ENCODE results near the gene PRM3.
"Not testable (repeated sequence)": the region's sequence is repeated elsewhere in the genome, so short reads cannot be mapped to it uniquely, and the experiment has no call there.

Gene PRM3

DNA sequence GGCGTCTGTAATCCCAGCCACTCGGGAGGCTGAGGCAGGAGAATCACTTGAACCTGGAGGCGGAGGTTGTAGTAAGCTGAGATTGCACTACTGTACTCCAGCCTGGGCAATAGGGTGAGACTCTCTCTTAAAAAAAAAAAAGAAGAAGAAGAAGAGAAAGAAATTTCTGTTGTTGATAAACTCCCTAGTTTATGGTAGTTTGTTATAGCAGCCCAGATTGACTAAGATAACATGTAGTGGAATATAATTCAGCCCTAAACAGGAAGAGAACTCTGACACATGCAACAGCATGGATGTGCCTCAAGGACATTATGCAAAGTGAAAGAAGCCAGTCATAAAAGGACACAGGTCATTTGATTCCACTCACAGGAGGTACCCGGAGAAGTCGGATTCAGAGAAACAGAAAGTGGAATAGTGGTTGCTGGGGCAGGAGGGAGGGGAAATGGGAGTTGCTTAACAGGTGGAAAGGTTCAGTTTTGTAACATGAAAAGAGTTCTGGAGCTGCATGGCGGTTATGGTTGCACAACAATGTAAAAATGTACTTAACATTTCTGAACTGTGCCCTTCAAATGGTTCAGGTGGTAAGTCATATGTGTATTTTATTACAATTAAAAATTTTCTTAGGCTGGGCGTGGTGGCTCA is 33.7 kb upstream of the PRM3 start:
- DNase-seq (ENCODE audit: extremely low spot score, insufficient read length, low read depth), result no peak
- FAIRE-seq, result no peak

GRCh38 chr16:11306381-11306780 is 33.0 kb upstream of the PRM3 start:
- DNase-seq (ENCODE audit: extremely low spot score, insufficient read length, low read depth) (no peak), FAIRE-seq (no peak)

DNA sequence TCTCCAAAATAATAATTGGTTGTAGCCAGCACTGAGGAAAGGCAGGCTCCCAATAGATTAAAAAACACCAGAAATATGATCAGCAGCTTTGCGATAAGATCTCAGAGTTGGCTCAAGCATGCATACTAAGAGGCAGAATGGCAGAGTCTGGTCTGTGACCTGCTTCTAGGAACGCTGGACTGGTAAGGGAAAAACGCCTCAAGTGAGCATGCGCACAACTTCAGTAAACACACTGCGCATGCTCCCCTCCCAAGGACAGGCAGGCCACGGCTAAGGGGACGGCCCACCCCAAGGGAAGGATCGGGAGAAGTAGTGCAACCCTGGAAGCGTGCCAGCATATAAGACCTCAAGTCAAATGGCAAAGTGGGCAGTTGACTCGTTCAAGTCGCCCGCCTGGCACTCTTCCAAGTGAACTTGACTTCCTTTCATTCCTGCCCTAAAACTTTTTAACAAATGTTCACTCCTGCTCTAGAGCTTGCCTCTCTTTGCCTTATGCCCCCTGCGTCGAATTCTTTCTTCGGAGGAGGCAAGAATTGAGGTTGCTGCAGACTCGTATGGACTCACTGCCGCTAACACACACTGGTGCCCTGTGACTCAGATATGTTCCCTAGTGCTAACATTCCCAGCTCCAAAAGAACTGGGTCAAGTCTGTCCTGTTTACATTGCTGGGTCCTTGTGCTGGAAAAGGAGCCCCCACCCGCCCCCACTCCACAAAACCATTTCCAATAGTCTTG is 30.1 kb upstream of the PRM3 start:
- no peak for FAIRE-seq
- DNase-seq (ENCODE audit: extremely low spot score, insufficient read length, low read depth), result no peak

DNA sequence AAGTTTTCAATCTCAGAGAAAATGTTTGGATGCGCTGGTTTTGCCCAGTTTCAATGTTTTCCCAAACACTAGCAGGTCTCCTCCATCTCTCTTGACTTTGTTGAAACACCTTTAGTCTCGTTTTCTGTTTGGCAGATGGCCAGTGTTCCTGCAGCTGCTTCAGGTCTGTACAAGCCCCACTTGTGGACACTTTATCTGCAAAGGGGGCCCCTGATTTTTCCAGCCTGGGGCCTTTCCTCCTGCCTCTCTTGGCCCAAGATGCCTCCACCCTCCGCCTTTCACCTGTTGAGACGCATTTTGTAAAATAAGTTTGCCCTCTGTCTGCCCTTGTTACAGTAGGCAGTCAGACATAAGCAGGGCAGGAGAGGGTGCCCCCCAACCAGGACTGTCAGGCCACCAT is 29.5 kb upstream of the PRM3 start:
- DNase-seq (ENCODE audit: extremely low spot score, insufficient read length, low read depth) (no peak), FAIRE-seq (no peak)

GRCh38 chr16:11301645-11302501 is 28.4 kb upstream of the PRM3 start:
- no peak for DNase-seq (ENCODE audit: extremely low spot score, insufficient read length, low read depth)
- FAIRE-seq, result no peak

DNA sequence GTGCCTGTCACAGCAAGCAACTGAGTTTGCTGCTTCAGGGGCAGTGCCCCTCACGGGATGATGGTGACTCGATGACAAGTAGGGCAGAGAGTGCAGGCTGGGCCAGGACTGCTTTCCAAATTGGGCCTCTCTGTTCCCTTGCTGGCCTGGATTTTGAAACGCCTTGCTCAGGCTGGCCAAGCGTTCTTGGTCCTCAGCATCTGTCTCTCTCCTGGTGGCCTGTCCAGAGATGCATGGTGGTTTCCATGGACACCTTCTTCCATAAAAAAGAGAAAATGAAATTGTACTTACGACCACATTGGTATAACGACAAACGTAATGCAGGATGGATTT is 27.1 kb upstream of the PRM3 start:
- FAIRE-seq (no peak), DNase-seq (ENCODE audit: extremely low spot score, insufficient read length, low read depth) (no peak)

- no peak for FAIRE-seq
- DNase-seq (ENCODE audit: extremely low spot score, insufficient read length, low read depth), result no peak
These were observed 26.6 kb upstream of the PRM3 start for GRCh38 chr16:11299865-11300559.

- DNase-seq (ENCODE audit: extremely low spot score, insufficient read length, low read depth), result not testable (repeated sequence)
- FAIRE-seq, result peak; percentile 75
These were observed 25.6 kb upstream of the PRM3 start for GRCh38 chr16:11298950-11299547.

GRCh38 chr16:11298143-11298900 is 24.9 kb upstream of the PRM3 start:
- no peak for FAIRE-seq
- DNase-seq (ENCODE audit: extremely low spot score, insufficient read length, low read depth), result no peak

- FAIRE-seq (peak; percentile 94), DNase-seq (ENCODE audit: extremely low spot score, insufficient read length, low read depth) (peak; percentile 60)
These were observed 24.2 kb upstream of the PRM3 start for GRCh38 chr16:11297492-11298142.

GRCh38 chr16:11296706-11297491 is 23.5 kb upstream of the PRM3 start:
- DNase-seq (ENCODE audit: extremely low spot score, insufficient read length, low read depth) (no peak), FAIRE-seq (peak; percentile 48)

GRCh38 chr16:11296351-11296705 is 22.9 kb upstream of the PRM3 start:
- FAIRE-seq (no peak), DNase-seq (ENCODE audit: extremely low spot score, insufficient read length, low read depth) (no peak)

GRCh38 chr16:11295672-11296071 is 22.2 kb upstream of the PRM3 start:
- DNase-seq (ENCODE audit: extremely low spot score, insufficient read length, low read depth) (no peak), FAIRE-seq (no peak)

- DNase-seq (ENCODE audit: extremely low spot score, insufficient read length, low read depth) (no peak), FAIRE-seq (no peak)
These were observed 18.8 kb upstream of the PRM3 start for GRCh38 chr16:11292076-11292748.

DNA sequence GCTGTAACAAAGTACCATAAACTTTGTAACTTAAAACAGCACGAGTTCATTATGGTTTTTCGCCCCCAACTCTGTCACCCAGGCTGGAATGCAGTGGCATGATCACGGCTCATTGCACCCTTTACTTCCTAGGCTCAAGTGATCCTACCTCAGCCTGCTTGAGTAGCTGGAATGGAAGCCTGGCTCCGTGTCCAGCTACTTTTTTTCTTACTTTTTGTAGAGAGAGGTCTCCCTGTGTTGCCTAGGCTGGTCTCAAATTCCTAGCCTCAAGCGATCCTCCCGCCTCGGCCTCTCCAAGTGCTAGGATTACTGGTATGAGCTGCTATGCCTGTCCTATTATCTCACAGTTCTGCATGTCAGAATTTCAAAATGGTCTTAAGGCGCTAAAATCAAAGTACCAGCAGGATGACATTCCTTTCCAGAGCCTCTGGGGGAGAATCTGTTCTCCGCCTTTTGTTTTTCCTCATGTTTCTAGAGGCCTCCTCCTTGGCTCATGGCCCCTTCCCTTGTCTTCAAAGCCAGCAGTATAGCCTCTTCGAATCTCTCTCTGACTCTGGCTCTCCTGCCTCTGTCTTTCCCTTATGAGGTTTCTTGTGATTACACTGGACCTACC is 17.8 kb upstream of the PRM3 start:
- no peak for DNase-seq (ENCODE audit: extremely low spot score, insufficient read length, low read depth)
- no peak for FAIRE-seq

GRCh38 chr16:11290102-11290893 is 16.9 kb upstream of the PRM3 start:
- DNase-seq (ENCODE audit: extremely low spot score, insufficient read length, low read depth), result no peak
- FAIRE-seq, result no peak

Measured in GM18507 (cell line).